Small intestine (tissue), 7 donors: ENCODE measurements around the gene ARHGAP15. TPM values are rescaled to one million over a fixed set of nuclear protein-coding genes. Genes with fewer than 3 reads are reported as not detected.

Experiments
- DNase-seq, 2 donors: peaks; one replicate each; pipeline versions ENCODE4 v3.0.0 to v3.0.0-alpha.2; 2013
- FAIRE-seq: peaks from 2 replicates; lab custom pipeline; 2012; peaks lifted over from hg19 to GRCh38; lab: Jason Lieb, UNC
- H3K27ac ChIP-seq, 3 donors: one replicate each; pipeline ENCODE4 v1.5.1; 2013; ENCODE audit warnings: low read length in 2 of 3, mild to moderate bottlenecking in 2 of 3, control low read depth in 1 of 3, inconsistent platforms in 1 of 3, low read depth in 1 of 3, moderate library complexity in 1 of 3
- H3K27me3 ChIP-seq, 3 donors: one replicate each; pipeline ENCODE4 v1.6.1; 2013; ENCODE audit warnings: low read length in 3 of 3, inconsistent platforms in 1 of 3; ENCODE audit not compliant: control insufficient read depth in 3 of 3, insufficient read depth in 3 of 3
- H3K36me3 ChIP-seq, 3 donors: one replicate each; pipeline ENCODE4 v1.6.1; 2013; ENCODE audit warnings: low read length in 3 of 3, inconsistent platforms in 1 of 3, low read depth in 1 of 3, mild to moderate bottlenecking in 1 of 3, moderate library complexity in 1 of 3; ENCODE audit not compliant: control insufficient read depth in 3 of 3, insufficient read depth in 2 of 3
- H3K4me1 ChIP-seq, 3 donors: one replicate each; pipeline ENCODE4 v1.6.1; 2013; ENCODE audit warnings: low read length in 2 of 3, inconsistent platforms in 1 of 3, low read depth in 1 of 3, mild to moderate bottlenecking in 1 of 3, moderate library complexity in 1 of 3; ENCODE audit not compliant: control insufficient read depth in 3 of 3, insufficient read depth in 2 of 3
- H3K4me3 ChIP-seq, 3 donors: one replicate each; pipeline ENCODE4 v1.5.1; 2013; ENCODE audit warnings: low read length in 3 of 3, control low read depth in 1 of 3, inconsistent platforms in 1 of 3, low read depth in 1 of 3, mild to moderate bottlenecking in 1 of 3, moderate library complexity in 1 of 3
- H3K9me3 ChIP-seq, 2 donors: one replicate each; pipeline ENCODE4 v1.6.1; 2013; ENCODE audit warnings: low read depth in 1 of 2, low read length in 1 of 2; ENCODE audit not compliant: control insufficient read depth in 2 of 2, insufficient read depth in 1 of 2
- WGBS, 3 donors: extraction: QIAGEN DNeasy Blood & Tissue Kit; methylation state at CpG; one replicate each; pipeline ENCODE4 v1.1.7; 2013; 5-methylcytosine and 5-hydroxymethylcytosine counted together
- polyA plus RNA-seq, 4 donors: library from polyadenylated mRNA; stranded (reverse) in 3 of 4; unstranded in 1 of 4; fragments of 200-250 nt in 3 of 4; fragments of 120-200 nt in 1 of 4; gene quantifications; one replicate each; pipeline versions ENCODE4 v1.2.1 to v1.2.3, GENCODE V29; 2013
- donor health status: healthy with polysubstance abuse.
- donor health status: control.
- donor health status: control.
- donor health status: Bipolar disorder and iron deficiency.
- donor health status: healthy.

The ARHGAP15 gene
- polyA plus RNA-seq, 4 donors: 0.67 to 18.2 (median 10.1) TPM

GRCh38 chr2:143210446-143210819 is 81.2 kb downstream of the ARHGAP15 start:
- H3K4me3 ChIP-seq: no peak overlapping the region
- 93 to 96% (median 94%) methylated on average over 1 of the region's 1 CpG for WGBS, 3 donors
- H3K9me3 ChIP-seq: no peaks in the 10 kb centered on the region
- no peaks in the 10 kb centered on the region for H3K27me3 ChIP-seq
- DNase-seq (no peak), FAIRE-seq (no peak)
- no peaks in the 10 kb centered on the region for H3K4me1 ChIP-seq
- no peaks in the 10 kb centered on the region for H3K36me3 ChIP-seq
- no peak overlapping the region for H3K27ac ChIP-seq

GRCh38 chr2:143217512-143218115 is 88.4 kb downstream of the ARHGAP15 start:
- Histone ChIP-seq H3K9me3 (no peaks in the 10 kb centered on the region), H3K27me3 (no peaks in the 10 kb centered on the region), H3K4me3 (no peak overlapping the region), H3K27ac (no peak overlapping the region), H3K36me3 (no peaks in the 10 kb centered on the region), H3K4me1 (no peaks in the 10 kb centered on the region)
- DNase-seq (no peak), FAIRE-seq (no peak)
- 28 to 49% (median 41%) methylated on average over 1 of the region's 1 CpG for WGBS, 3 donors

GRCh38 chr2:143218621-143219020 is 89.4 kb downstream of the ARHGAP15 start:
- no peaks in the 10 kb centered on the region for H3K27me3 ChIP-seq
- H3K4me1 ChIP-seq: no peaks in the 10 kb centered on the region
- no peak for DNase-seq
- no peak overlapping the region for H3K4me3 ChIP-seq
- H3K27ac ChIP-seq: no peak overlapping the region
- H3K36me3 ChIP-seq: no peaks in the 10 kb centered on the region
- no peak for FAIRE-seq
- 90 to 94% (median 91%) methylated on average over 6 of the region's 6 CpGs for WGBS, 3 donors
- H3K9me3 ChIP-seq: no peaks in the 10 kb centered on the region

- DNase-seq (no peak), FAIRE-seq (no peak)
- no peak overlapping the region for H3K4me3 ChIP-seq
- no peaks in the 10 kb centered on the region for H3K4me1 ChIP-seq
- no peaks in the 10 kb centered on the region for H3K36me3 ChIP-seq
- H3K9me3 ChIP-seq: no peaks in the 10 kb centered on the region
- no peak overlapping the region for H3K27ac ChIP-seq
- H3K27me3 ChIP-seq: no peaks in the 10 kb centered on the region
- WGBS, 3 donors: 67 to 85% (median 76%) methylated on average over 3 of the region's 3 CpGs
Observed at GRCh38 chr2:143219266-143219665, 90.0 kb downstream of the ARHGAP15 start.

GRCh38 chr2:143223556-143223955 is 94.3 kb downstream of the ARHGAP15 start:
- no peak overlapping the region for H3K27ac ChIP-seq
- H3K9me3 ChIP-seq: no peaks in the 10 kb centered on the region
- no peaks in the 10 kb centered on the region for H3K36me3 ChIP-seq
- FAIRE-seq (no peak), DNase-seq (no peak)
- H3K27me3 ChIP-seq: no peaks in the 10 kb centered on the region
- H3K4me3 ChIP-seq: no peak overlapping the region
- H3K4me1 ChIP-seq: no peaks in the 10 kb centered on the region
- WGBS, 3 donors: 81 to 92% (median 86%) methylated on average over 1 of the region's 1 CpG

GRCh38 chr2:143225931-143226330 is 96.7 kb downstream of the ARHGAP15 start:
- H3K4me3 ChIP-seq: no peak overlapping the region
- H3K36me3 ChIP-seq: no peaks in the 10 kb centered on the region
- no peaks in the 10 kb centered on the region for H3K9me3 ChIP-seq
- H3K27ac ChIP-seq: no peak overlapping the region
- no peaks in the 10 kb centered on the region for H3K27me3 ChIP-seq
- 30 to 52% (median 40%) methylated on average over 4 of the region's 4 CpGs for WGBS, 3 donors
- no peaks in the 10 kb centered on the region for H3K4me1 ChIP-seq
- no peak for DNase-seq
- FAIRE-seq: no peak

- Histone ChIP-seq H3K36me3 (no peaks in the 10 kb centered on the region), H3K27ac (no peak overlapping the region), H3K27me3 (no peaks in the 10 kb centered on the region), H3K4me3 (no peak overlapping the region), H3K4me1 (no peaks in the 10 kb centered on the region), H3K9me3 (no peaks in the 10 kb centered on the region)
- FAIRE-seq (no peak), DNase-seq (no peak)
- WGBS, 3 donors: 64 to 80% (median 66%) methylated on average over 5 of the region's 5 CpGs
Observed at GRCh38 chr2:143226714-143227541, 97.7 kb downstream of the ARHGAP15 start.

GRCh38 chr2:143229411-143229810 is 100.2 kb downstream of the ARHGAP15 start:
- FAIRE-seq: no peak

More at GRCh38 chr2:143229411-143229810, 100.2 kb downstream of the ARHGAP15 start:
- Histone ChIP-seq H3K4me1 (no peaks in the 10 kb centered on the region), H3K27ac (no peak overlapping the region), H3K36me3 (no peaks in the 10 kb centered on the region), H3K4me3 (no peak overlapping the region), H3K27me3 (no peaks in the 10 kb centered on the region), H3K9me3 (peaks cover 0 to 3% of the 10 kb centered on the region in 2 donors)
- WGBS, 3 donors: 19 to 58% (median 27%) methylated on average over 5 of the region's 5 CpGs
- no peak for DNase-seq
